Islet of Langerhans (tissue), 1 donor: ENCODE results near the gene MPPE1.
"Not testable (repeated sequence)": the region's sequence is repeated elsewhere in the genome, so short reads cannot be mapped to it uniquely, and the experiment has no call there.

Source experiments
- FAIRE-seq: peaks from one replicate; lab custom pipeline; 2011; peaks lifted over from hg19 to GRCh38; lab: Jason Lieb, UNC

Gene MPPE1

DNA sequence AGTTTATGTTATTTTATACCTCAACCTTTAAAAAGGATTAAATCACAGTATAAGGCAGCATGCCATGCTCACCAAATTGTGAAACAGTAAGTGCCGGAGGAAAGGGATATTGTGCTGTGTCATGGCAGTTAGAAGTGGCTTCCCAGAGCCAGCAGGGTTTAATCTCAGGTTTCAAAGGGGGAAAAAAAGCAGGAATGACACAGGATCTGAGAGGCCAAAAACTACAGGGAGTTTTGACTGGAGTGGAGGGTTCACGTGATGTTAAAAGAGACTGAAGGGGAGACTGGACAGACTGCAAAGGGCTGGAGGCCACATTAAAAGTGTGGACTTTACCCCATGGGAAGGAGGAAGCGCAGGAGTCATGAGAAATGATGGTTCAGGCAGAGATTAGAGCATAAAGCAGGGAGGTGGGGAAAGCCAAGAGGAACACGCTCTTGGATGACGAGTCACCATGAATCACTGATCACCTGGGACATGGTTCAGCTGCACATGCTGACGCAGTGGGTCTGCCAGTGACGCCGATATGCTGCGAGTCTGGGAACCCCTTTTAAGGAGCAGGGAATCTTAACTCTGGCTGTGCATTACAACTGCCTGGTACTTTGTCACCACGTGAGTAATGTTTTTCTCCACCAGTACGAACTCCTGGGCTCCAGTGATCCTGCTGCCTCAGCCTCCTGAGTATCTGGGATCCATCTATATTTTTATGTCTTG lies 50.8 kb downstream of the MPPE1 start:
- peak; percentile 90 for FAIRE-seq

- FAIRE-seq, result not testable (repeated sequence)
These were observed 53.6 kb downstream of the MPPE1 start for GRCh38 chr18:11854554-11854953.

GRCh38 chr18:11851806-11852337 lies 56.2 kb downstream of the MPPE1 start:
- FAIRE-seq, result no peak

DNA sequence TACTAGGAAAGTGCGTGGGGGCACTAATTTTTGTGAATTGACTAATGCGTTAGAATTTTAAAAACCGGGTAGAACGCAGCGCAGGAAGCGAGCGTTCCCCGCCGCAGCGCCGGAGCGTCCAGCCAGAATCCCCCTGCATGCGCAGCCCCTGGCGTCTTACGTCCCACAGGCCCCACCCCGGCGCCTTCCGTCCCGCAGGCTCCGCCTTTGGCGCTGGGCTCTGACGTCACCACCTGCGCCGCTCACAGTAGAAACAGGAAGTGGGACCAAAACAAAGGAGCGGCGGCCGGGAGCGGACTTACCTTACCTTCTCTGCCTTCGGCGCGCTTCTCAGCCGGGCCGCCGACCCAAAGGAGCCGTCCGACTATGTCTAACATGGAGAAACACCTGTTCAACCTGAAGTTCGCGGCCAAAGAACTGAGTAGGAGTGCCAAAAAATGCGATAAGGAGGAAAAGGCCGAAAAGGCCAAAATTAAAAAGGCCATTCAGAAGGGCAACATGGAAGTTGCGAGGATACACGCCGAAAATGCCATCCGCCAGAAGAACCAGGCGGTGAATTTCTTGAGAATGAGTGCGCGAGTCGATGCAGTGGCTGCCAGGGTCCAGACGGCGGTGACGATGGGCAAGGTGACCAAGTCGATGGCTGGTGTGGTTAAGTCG lies 56.8 kb downstream of the MPPE1 start, which contains the start of gene CHMP1B:
Gene CHMP1B, plus strand, starts transcription at position 268 of the 660 bp plus-strand sequence. Its CDS starts 99 bp downstream, at position 367.
- no peak for FAIRE-seq

DNA sequence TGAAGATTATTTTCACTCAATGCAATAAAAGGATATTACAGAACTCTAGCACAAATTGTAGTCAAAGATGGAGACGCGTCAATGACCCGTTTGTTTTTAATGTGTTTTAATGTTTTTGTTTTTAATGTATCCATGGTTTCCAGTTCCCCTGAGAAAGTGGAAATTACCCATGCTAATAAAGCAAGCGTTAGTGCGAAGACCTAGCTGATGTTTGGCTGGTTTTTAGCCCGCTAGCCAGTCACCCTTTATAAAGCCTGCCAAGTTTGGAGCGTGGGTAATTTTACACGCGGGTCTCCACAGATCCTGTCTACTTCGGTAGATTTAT lies 57.3 kb downstream of the MPPE1 start:
- no peak for FAIRE-seq

- FAIRE-seq, result no peak
These were observed 58.1 kb downstream of the MPPE1 start for GRCh38 chr18:11849841-11850634.

DNA sequence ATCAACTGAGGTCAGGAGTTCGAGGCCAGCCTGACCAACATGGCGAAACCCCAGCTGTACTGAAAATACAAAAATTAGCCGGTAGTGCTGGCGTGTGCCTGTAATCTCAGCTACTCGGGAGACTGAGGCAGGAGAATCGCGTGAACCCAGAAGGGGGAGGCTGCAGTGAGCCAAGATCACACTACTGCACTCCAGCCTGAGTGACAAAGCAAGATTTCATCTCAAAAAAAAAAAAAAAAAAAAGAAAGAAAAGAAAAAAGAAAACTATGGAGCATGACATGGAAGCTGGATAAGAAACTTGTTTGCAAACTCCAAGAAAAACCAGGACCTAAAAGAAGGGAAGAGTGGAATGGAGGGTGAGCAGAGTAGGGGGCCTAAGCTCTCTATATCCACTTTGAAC lies 58.8 kb downstream of the MPPE1 start:
- FAIRE-seq, result no peak

- no peak for FAIRE-seq
These were observed 60.3 kb downstream of the MPPE1 start for GRCh38 chr18:11847811-11848210.

DNA sequence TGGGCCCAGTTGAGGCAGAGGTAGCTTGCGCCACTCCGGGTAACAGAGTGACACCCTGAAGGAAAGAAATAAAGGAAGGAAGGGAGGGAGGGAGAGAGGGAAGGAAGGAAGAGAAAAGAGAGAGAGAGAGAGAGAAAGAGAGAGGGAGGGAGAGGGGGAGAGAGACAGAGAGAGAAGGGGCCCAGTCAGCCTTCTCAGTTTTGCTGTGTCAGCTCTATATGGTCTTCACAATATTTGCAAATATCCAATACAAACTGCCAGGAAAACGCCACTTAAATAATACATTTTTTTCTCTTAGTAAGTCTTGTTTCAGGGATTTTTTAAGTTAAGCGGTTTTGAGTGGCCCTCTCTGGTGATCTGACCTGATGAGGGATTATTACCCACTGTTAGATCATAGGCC lies 62.5 kb downstream of the MPPE1 start:
- no peak for FAIRE-seq

GRCh38 chr18:11844436-11844835 lies 63.7 kb downstream of the MPPE1 start:
- no peak for FAIRE-seq

GRCh38 chr18:11842562-11842961 lies 65.6 kb downstream of the MPPE1 start:
- no peak for FAIRE-seq

DNA sequence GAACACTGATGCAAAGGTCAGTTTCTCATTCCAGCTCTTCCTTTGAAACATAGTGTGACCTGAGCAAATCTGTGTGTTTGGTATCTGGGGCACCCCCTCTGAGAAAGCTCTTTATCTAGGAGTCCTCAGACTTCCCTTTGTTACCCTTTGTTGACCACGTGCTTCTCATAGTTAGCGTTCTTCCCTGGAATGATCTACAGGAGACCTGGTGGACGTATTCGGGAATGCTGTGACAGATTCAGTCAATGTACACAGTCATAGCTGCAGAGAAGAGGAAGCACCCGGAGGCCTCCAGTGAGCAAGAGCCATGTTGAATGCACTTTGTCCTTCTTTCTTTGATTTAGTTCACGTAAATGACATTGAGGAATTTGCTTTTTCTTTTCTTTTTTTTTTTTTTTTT lies 67.6 kb downstream of the MPPE1 start:
- FAIRE-seq, result no peak

GRCh38 chr18:11839556-11839955 lies 68.6 kb downstream of the MPPE1 start:
- FAIRE-seq, result no peak

GRCh38 chr18:11834772-11835171 lies 73.3 kb downstream of the MPPE1 start:
- no peak for FAIRE-seq
